DMS53 treated with DMSO at 0.1 percent for 48 hours (cell line): ENCODE data around the gene DCLK1.
"Not testable (repeated sequence)": the region's sequence is repeated elsewhere in the genome, so short reads cannot be mapped to it uniquely, and the experiment has no call there.

Experiments used
- DNase-seq: peaks from one replicate; lab custom pipeline; 2025; ENCODE audit not compliant: unreplicated experiment; lab: John Stamatoyannopoulos, UW

DCLK1 gene

DNA sequence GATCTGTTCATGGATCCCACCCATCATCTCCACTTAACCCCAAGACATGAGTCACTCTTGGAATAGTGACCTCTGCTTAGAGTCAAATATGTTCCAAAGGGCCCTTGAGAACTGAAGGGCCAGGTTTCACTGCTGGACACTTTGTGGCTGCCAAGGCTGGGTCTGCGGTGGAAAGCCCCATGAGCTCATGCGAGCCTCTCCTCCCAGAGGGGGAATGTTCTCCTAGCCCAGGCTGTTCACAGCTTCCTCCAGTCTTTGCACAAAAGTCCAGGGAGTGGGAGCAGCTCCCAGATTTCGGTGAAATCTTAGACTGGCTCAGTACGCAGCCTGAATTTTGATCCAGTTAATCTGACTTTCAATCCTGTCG, 732 bp upstream of the DCLK1 start:
- DNase-seq: no peak

DNA sequence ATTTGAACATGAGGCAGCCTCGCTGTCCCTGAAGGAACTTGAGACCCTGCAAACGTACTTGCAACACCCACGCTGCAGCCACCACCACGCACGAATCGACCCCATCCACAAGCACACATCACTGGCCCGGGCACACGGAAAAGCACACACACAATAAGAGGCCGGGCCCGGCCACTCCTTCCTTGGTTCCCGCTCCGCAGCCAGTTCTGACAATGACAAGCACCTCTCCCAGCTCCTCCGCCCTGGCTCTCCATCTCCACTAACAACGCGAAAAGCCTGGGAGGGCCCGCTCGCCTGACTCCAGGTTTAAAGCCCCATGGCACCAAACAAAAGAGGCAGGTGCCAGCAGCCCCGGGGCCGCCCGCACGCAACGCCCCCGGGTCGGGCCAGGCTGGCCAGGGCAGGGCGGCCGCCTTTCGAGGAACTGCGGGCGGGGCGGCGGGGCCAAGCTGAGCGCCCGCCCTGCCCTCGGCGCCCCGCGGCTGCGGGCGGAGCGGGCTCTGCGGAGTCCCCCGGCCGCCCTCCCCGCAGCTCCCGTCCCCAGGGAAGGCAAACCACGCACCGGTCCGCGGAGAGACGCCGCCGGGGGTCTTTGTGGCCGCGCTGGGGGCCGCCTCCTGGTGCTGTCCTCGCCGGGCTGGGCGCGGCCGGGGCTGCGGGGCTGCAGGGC, 495 bp downstream of the DCLK1 start:
- DNase-seq: peak; percentile 40

DNA sequence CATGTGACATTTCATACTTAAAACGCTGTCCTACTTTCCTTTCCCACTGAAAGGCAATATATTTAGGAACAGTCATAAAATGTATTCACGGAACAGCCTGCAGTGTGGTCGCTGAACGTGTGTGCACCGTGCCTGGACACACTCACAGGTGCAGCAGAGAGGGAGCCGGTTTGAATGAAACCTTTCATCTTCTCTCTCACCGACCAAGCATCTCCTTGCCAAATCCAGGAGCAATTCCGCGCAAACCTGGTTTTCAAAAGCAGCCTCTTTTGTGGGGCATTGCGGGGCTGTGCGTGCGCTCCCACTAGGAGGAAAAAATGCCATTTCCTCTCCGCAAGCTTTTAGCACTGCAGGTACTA, 1.0 kb downstream of the DCLK1 start:
- DNase-seq: no peak

DNA sequence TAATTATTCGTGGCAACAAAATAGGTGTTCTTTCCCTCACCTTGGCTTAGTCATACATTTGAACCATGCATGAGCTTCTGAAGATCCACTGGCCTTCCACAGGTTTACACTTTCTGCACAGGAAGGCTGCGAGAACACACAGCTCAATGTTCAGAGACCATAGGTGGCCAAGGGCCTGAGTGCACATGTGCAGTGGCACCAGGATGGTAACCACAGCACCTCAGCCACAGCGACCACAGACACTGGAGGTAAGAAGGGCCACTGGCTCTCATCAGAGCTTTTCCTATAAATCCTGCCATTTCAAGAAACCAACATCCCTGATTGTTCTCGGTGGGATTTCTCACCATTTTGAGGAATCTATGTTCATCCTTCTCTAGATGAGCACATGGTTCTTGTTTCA, 1.6 kb downstream of the DCLK1 start:
- DNase-seq: no peak

DNA sequence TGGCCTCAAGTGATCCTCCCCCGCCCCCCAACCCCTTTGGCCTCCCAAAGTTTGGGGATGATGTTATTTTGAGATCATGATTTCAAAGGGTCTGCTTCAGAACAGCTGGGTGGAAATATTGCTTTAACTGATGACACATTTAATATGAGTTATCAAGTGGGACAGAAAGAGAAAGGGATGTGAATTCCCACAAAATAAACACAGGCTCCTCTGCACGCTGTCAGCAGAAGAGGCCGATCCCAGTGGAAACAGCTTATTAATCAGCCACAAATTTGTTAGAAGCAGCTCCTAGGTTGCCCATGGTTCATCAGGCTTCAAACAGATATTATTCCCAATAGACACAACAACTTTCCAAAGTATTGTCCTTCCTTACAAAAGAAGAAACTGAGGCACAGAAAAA, 4.7 kb downstream of the DCLK1 start:
- no peak for DNase-seq

DNA sequence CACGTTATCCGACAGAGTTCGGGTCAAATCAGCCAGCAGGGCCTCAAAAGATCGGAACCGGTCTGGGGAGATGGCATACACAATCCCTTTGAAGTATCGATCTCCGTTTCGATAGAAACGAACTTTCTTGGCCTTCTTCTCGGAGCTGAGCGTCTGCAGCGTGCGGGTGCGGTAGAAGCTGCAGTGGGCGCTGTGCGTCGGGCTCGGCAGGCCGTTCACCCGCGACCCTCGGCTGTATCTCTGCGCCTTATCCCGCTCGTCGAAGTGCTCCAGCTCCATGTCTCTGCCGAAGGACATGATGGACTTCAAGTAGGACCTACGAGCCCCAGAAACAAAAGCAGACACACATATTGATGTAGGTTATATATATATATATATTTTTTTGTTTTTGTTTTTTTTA, 5.3 kb downstream of the DCLK1 start:
- DNase-seq: no peak

DNA sequence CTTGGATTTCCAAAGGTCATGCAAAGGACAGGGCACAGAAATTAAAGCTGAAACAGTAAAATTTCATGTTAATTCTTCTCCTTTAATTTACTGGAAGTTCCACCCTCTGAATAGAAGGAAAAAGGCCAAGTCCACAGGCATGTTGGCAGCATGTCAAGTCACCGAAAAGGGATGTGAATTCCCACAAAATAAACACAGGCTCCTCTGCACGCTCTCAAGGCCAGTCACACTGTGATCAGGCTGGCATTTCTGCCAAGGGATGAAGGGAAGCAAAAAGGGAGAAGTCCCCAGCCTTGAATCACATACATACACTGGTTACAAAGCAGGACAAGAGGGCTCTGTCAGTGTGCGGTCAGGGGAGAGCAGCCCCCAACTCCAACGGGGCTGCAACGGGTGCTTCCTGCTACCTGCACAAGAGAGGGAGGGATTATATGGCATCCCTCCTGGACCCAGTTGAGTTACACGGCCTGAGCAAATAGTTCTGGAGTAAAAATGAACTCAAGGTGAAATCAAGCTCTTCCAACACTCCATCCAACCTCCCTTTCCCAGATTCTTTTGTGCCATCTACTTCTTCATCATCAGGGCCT, 6.9 kb downstream of the DCLK1 start:
- no peak for DNase-seq

DNA sequence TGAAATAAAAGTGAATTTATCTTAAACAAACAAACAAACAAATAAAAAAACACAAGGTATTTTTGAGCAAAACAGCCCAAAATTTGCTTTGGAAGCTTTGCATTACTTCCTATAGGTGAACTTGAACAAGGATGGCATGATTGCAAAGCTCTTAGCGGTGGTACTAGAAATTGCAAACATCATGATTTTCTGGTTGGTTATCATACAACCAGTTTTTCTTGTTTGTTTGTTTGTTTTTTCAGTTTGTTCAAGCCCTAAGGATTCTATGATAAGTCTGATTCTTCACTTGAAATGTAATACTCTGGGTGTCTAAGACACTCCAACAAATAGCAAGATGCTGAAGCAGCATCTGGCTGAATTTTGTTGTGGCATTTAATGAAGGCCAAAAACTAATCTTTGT, 15.9 kb downstream of the DCLK1 start:
- peak; percentile 46 for DNase-seq

DNA sequence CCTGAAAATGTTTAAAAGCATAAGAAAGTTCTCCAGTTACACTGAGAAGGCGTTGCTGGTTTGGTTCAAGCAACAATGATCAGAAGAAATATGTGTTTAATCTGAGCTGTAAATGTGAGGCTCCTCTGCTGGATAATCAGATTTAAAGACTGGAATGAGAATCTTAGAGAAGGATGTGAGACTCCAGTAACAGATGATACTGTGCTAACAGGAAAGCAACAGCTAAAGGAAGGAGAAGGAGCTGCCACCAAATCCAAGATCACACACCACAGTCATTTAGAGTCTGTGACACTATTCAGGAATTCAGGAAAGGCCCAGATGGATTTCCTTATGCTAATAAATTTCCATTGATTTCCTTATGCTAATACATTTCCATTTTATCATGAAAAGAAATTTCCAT, 16.9 kb downstream of the DCLK1 start:
- no peak for DNase-seq

DNA sequence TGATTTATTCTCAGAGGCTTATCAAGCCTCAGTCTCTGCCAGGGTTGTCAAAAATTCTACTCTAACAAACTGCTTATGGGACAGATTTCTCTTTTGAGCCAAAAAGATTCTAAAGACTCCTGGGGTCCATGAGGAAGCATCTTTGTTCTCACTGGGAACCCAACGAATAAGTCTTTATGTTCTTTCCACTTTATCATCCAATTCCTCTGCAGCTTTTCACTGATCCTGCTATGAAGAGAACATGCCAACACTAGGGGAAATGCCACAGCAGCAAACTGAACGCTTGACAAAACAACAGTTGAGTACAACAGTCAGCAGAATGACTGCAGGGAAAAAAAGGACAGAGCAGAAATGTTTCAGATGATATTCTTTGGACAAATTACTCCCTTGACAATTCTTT, 22.2 kb downstream of the DCLK1 start:
- no peak for DNase-seq

DNA sequence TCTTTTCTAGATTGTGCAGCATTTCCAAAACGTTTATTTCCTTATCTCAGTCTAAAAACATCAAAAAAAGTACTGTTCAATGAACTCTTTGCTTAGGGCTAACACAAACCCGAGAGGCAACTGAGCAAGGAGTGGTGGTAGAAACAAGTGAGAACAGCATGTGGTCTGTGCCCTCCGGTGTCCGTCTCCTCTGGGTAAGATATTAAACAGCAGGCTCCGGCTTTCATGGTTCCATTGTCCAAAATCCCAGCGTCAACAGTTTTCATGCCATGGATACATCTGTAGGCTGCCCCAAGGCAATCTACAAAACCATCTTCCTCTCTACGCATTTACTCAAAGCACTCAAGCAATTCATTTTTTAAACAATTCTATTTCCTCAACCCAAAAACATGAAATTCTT, 22.8 kb downstream of the DCLK1 start:
- no peak for DNase-seq

DNA sequence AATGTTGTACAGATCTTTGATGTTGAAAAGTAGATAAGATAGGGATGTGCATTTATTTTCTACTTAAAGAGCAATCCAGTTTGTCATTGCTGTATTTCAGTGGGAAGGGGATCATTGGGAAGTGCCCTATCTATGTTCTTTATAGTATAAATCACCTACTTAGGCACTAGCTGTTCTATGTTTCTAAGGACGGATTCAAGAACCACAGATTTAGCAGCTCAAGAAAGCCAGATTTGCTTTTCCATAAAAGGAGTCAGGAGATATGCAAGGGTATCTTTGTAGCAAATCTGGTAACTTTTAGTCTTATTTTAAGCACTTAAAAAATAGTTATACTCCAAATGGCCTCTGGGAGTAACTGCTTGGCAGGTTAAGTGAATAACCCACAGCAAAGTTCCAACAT, 23.7 kb downstream of the DCLK1 start:
- no peak for DNase-seq

DNA sequence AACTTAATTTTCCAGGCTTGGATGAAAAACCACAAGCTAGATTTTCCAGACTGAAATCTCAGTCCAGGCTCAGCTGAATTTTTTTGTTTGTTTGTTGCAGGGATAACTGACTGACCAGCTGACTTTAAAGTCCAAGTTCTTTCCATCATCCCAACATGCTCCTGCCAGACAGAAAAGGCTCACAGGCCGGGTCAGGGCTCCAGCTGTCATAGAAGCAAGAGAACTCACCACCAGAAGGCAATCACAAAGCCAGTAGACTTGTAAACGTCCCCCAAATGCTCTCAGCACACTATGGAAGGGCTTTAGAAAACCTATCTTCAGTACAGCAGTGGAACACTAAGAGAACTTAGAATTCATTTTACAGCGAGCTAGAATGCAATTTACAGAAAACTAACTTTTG, 25.5 kb downstream of the DCLK1 start:
- no peak for DNase-seq

DNA sequence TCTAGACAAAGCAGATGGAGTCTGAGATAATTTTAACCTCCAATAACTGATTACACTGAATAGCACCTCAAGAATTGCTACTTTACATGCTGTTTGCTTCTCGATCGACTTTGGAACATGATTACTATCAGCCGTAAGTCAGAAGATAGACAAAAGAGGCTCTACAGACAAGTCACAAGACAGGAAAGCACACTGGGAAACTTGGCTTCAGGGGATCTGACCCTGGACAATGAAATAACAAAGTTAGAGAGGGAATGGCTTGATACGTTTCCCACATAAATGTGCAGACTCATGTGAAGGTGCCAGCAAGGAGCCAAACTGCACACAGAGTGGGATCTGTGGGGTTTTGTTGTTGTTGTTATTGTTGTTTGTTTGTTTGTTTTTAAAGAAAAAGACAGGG, 28.5 kb downstream of the DCLK1 start:
- DNase-seq: no peak

DNA sequence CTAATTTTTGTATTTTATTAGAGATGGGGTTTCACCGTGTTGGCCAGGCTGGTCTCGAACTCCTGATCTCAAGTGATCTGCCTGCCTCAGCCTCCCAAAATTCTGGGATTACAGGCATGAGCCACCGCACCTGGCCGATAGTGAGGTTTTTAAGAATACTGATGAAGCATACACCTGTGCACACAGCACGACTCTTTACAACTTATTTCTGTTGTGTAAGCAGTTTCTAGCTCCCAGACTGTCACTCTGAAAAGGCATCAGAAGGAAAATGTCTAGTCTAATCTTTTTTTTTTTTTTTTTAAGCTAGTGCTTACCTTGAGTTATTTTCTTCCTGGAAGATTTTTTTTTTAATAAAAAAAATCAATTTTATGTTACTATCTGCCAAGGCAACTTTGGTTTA, 29.3 kb downstream of the DCLK1 start:
- DNase-seq: not testable (repeated sequence)

DNA sequence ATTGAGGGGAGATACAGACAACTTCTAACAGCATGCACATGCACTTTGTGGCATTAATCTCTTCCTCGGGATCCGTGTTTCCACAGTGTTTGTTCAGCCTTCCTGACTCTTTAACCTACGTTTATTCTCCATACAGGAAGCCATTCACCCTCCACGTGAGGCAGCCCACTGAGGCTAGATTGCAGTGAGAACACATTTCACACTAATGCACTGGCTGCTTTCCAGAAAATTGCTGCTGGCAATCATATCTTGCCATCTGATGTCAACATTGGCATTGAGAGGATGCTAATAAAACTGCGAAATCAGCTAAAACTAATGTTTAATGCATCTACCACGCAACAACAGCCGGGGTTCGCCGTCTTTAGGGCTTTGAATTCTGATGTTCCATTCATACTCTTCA, 30.0 kb downstream of the DCLK1 start:
- DNase-seq: no peak

DNA sequence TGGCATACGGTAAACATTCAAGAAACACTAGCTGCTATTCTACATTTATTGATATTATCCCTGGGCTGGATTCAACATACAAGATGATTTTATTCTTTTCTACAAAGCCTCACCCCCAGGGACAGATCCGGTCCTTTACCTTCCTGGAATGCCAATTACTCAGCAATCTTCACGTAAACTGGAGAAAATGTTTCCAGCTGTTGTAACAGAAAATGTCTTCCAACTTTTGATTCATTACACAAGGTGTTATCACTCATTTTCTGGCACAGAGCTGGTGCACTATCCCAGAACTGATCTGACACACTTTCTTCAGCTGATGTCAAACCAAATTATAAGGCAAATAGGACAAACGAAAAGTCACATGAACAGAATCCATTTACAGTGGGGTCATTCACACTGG, 33.1 kb downstream of the DCLK1 start:
- no peak for DNase-seq

DNA sequence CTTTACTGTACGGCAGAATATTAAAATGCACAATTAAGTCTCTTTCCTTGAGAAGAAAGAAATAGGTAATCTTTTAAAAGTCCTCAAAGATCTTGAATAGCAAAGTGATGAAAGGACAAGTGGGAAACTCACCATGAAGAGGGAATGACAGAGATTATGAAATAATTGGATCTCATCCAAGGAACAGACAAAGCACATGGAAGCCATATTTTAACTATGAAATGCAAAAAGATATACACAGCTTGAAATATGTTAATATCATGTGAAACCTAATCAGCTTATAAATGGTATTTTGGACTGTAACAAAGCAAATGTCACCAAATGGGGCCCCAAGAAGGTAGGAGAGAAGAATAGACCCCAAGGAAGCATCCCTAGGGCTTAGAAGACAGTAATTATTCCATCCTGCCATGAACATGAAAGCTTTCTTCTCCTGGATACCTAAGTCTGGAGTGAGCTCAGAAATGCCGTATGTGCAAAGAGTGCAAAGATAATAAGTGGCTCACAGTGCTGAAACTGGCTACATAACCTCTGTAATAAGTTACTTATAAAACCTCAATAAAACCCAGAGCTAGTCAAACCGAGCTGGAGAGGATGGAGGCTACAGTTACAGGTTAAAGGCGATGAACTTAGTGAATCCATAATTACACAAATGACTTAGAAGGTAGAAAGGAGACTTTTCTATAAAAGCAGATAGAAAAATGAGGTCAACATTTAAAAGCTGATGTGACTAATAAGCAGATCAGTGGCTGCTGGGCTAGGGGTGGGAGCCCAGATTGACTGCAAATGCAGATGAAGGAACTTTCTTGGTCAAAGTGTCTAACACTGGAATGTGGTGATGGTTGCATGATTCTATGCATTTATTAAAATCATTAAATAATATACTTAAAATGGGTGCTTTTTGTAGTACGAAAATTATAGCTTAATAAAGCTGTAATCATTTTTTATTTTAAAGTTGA, 34.4 kb downstream of the DCLK1 start:
- no peak for DNase-seq

DNA sequence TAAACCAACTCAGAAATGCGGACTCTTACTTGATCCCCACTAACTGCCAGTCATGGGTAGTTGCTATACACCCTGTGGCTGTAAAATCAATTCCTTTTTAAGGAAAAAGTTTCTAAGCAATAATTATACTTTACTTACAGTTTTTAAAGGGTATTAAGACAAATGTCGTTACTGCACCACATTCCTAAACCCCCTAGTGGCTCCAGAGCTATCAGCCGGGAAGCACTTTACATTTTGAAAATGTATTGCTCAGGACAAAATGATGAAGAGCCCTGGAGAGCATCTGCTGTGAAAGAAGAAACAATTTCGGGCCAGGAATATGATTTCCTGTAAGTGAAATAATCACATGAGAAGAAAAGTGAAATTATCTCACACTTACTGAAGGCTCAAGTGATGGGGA, 36.7 kb downstream of the DCLK1 start:
- DNase-seq: no peak

DNA sequence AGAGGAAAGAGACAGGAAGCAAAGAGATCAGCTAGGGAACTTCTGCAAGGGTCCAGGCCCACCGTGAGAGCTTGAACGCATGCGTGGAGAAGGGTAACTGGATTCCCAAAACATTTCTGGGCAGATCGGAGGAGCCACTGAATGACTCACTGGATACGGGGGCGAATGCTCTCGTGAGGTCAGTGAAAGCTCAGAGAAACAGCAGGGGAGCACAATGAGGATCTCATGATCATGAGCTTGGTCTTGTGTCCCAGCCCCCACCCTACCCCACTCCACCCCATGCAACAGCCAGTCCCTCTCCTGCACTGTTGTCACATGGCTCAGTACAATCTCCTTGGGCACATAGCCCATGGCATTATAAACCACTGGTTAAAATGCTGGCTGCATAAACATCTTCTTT, 40.6 kb downstream of the DCLK1 start:
- no peak for DNase-seq

DNA sequence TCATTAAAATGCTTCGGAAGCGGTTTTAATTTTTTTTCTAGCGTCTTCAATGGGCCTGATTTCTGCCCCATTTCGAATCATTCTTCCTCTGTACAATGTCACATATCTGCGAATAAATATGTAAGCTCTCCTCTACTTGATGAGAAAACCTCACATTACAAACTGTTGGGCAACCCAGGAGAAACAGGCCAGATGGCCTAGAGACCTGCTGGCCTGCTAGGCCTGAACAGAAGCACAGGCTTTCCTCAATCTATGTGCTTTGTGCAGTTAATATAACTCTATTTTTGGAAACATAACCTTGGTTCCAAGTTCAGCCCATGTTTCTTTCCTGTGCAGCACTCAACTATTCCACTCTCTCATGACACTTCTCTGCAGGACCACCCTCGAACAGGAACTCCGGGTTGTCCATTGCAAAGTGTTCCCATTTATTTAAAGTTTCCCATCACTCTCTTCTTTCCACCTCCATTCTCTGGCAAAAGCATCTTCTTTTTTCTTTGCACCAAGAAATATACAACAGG, 42.0 kb downstream of the DCLK1 start:
- DNase-seq: no peak

DNA sequence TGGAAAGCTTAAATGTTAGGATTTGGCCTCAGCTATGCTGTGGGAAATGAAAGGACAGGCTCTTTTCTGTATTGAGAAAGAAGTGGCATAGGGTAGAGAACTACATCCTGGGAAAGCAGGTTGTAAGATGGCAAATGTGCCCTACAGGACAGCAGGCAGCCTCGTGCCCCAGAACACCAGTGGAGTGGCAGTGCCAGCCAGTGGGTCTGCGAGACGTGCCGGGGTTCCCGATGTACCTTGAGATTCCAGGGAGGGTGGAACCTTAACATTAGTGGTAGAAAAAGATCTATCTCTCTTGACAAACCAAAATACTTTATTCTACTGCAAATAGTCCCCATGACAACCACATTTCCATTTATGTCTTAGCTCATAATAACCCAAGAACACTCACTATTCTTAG, 42.7 kb downstream of the DCLK1 start:
- no peak for DNase-seq
